Sigmoid colon (tissue), 7 donors: ENCODE results near the gene FILIP1L. TPM values are rescaled to one million over a fixed set of nuclear protein-coding genes. Genes with fewer than 3 reads are reported as not detected.
A peak's percentile ranks its signal among the peaks of the same experiment; 100 is the strongest.

Experiments
- DNase-seq: peaks from one replicate; pipeline ENCODE4 v3.0.0-alpha.2; 2019
- H3K27ac ChIP-seq, 4 donors: fragments of 200-600 bp; sonication (generic); one replicate each; pipeline ENCODE4 v1.5.1; 2016 to 2019; ENCODE audit warnings: mild to moderate bottlenecking in 1 of 4
- H3K27me3 ChIP-seq, 3 donors: fragments of 200-600 bp; sonication (generic); one replicate each; pipeline ENCODE4 v1.5.1; 2019; ENCODE audit warnings: mild to moderate bottlenecking in 1 of 3
- H3K36me3 ChIP-seq, 4 donors: fragments of 200-600 bp; sonication (generic); one replicate each; pipeline ENCODE4 v1.5.1; 2016 to 2019
- H3K4me1 ChIP-seq, 4 donors: fragments of 200-600 bp; sonication (generic); one replicate each; pipeline ENCODE4 v1.5.1; 2017 to 2019
- H3K4me3 ChIP-seq, 4 donors: fragments of 200-600 bp; sonication (generic); one replicate each; pipeline ENCODE4 v1.5.1; 2017 to 2019; ENCODE audit warnings: mild to moderate bottlenecking in 2 of 4, moderate library complexity in 1 of 4
- H3K9me3 ChIP-seq, 4 donors: fragments of 200-600 bp in 3 of 4; sonication (generic) in 3 of 4; one replicate each; pipeline versions ENCODE4 v1.5.1 to v1.6.1; 2013 to 2019
- EP300 ChIP-seq, 4 donors: sonication (generic); formaldehyde crosslinking; IDR thresholded peaks; one replicate each; pipeline ENCODE4 v1.6.1; 2017; ENCODE audit warnings: antibody characterized with exemption in 4 of 4
- POLR2A ChIP-seq, 2 donors: fragments of 450-650 bp; IDR thresholded peaks; one replicate each; pipeline ENCODE4 v1.6.1; 2016; ENCODE audit warnings: antibody characterized with exemption in 2 of 2, mild to moderate bottlenecking in 2 of 2, moderate library complexity in 2 of 2
- POLR2AphosphoS5 ChIP-seq, 4 donors: sonication (generic); formaldehyde crosslinking; IDR thresholded peaks; one replicate each; pipeline ENCODE4 v1.6.1; 2017; ENCODE audit warnings: antibody characterized with exemption in 4 of 4
- WGBS, 2 donors: extraction: QIAGEN DNeasy Blood & Tissue Kit; methylation state at CpG; one replicate each; pipeline ENCODE4 v1.1.7; 2013; 5-methylcytosine and 5-hydroxymethylcytosine counted together
- intact Hi-C: fragments of 100-400 bp; cut with DNase I; formaldehyde crosslinking; loops from one replicate; pipeline ENCODE4 v1.15.1; 2023
- polyA plus RNA-seq, 3 donors: library from polyadenylated mRNA; stranded (reverse); fragments of 200-250 nt; gene quantifications; one replicate each; pipeline ENCODE4 v1.2.3, GENCODE V29; 2013
- total RNA-seq, 4 donors: library from RNA; depleted of rRNA; stranded (reverse); fragments of >200 nt; gene quantifications; one replicate each; pipeline ENCODE4 v1.1.0, GENCODE V29; 2016
- TF ChIP-seq, protein P1 (sequence below), 4 experiments: fragments of 450-650 bp in 3 of 4; fragments of 200-600 bp in 1 of 4; IDR thresholded peaks; one replicate each; pipeline ENCODE4 v1.5.1; 2016 to 2019; ENCODE audit warnings: antibody characterized with exemption in 4 of 4, mild to moderate bottlenecking in 3 of 4, moderate library complexity in 2 of 4
- donor health status: healthy with polysubstance abuse.
- donor health status: Bipolar disorder and iron deficiency.
- donor health status: healthy.

The FILIP1L gene
- total and polyA plus RNA-seq, 7 donors = 6.0 to 93.3 (median 42.5) TPM

DNA sequence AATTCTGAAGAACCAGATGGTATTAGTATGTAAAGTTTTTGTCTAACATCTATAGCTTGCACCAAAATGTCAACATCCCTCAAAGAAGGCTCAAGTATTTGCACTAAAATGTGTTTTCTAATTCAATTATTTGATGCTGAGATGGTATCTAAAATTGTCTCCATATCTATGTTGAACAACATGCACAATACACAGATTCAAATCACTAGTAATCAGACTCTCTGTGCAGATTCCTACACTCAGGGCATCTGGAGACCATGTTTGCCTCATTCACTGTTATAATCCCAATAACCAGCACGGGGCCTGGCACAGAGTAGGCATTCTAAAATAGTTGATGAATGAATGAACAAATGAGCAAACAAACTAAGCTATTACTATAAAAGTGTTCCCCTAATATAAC lies 2.6 kb downstream of the FILIP1L start:
- Histone ChIP-seq H3K4me3 (no peak overlapping the region), H3K36me3 (no peaks in the 10 kb centered on the region), H3K27ac (no peak overlapping the region), H3K9me3 (no peaks in the 10 kb centered on the region), H3K4me1 (peaks cover 0 to 35% (median 20%) of the 10 kb centered on the region in 4 donors), H3K27me3 (no peaks in the 10 kb centered on the region)
- TF ChIP-seq POLR2AphosphoS5 (IDR thresholded peaks at IDR 0.05) (no peak), POLR2A (IDR thresholded peaks at IDR 0.05) (no peak)
- TF ChIP-seq, protein P1, sequence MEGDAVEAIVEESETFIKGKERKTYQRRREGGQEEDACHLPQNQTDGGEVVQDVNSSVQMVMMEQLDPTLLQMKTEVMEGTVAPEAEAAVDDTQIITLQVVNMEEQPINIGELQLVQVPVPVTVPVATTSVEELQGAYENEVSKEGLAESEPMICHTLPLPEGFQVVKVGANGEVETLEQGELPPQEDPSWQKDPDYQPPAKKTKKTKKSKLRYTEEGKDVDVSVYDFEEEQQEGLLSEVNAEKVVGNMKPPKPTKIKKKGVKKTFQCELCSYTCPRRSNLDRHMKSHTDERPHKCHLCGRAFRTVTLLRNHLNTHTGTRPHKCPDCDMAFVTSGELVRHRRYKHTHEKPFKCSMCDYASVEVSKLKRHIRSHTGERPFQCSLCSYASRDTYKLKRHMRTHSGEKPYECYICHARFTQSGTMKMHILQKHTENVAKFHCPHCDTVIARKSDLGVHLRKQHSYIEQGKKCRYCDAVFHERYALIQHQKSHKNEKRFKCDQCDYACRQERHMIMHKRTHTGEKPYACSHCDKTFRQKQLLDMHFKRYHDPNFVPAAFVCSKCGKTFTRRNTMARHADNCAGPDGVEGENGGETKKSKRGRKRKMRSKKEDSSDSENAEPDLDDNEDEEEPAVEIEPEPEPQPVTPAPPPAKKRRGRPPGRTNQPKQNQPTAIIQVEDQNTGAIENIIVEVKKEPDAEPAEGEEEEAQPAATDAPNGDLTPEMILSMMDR (IDR thresholded peaks at IDR 0.05) = no peak
- no peak for DNase-seq
- 86 to 90% methylated on average over 1 of the region's 1 CpG for WGBS, 2 donors
- intact Hi-C loops = no loop called here

DNA sequence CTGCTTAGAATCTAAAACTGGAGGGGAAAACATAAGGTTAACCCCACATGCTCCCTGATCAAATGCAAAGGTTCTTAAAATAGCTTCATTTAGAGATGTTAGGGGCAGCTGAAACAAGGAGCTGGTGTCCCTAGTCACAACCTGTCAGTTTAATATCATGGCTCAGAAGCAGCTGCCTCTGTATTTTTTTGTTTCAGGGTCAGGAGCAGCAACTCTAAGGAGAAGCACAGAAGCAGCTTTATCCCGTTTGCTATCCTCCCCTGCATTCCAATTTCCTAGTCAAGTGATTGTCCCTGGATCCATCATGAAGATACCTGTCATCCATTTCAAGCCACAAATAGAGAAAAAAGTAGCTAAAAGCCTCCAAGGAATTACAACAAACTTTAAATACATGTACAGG lies 4.1 kb downstream of the FILIP1L start:
- H3K27me3 ChIP-seq = no peaks in the 10 kb centered on the region
- H3K36me3 ChIP-seq = no peaks in the 10 kb centered on the region
- DNase-seq = no peak
- H3K9me3 ChIP-seq = no peaks in the 10 kb centered on the region
- intact Hi-C loops = no loop called here
- H3K4me3 ChIP-seq = no peak overlapping the region
- H3K27ac ChIP-seq = peak overlapping the region in 1 of 4 donors; percentile 21
- 88 to 89% methylated on average over 1 of the region's 1 CpG for WGBS, 2 donors
- TF ChIP-seq, protein P1 (IDR thresholded peaks at IDR 0.05) = no peak
- TF ChIP-seq POLR2AphosphoS5 (IDR thresholded peaks at IDR 0.05) (no peak), POLR2A (IDR thresholded peaks at IDR 0.05) (no peak), EP300 (IDR thresholded peaks at IDR 0.05) (no peak)
- peaks cover 0 to 50% (median 33%) of the 10 kb centered on the region in 4 donors for H3K4me1 ChIP-seq

DNA sequence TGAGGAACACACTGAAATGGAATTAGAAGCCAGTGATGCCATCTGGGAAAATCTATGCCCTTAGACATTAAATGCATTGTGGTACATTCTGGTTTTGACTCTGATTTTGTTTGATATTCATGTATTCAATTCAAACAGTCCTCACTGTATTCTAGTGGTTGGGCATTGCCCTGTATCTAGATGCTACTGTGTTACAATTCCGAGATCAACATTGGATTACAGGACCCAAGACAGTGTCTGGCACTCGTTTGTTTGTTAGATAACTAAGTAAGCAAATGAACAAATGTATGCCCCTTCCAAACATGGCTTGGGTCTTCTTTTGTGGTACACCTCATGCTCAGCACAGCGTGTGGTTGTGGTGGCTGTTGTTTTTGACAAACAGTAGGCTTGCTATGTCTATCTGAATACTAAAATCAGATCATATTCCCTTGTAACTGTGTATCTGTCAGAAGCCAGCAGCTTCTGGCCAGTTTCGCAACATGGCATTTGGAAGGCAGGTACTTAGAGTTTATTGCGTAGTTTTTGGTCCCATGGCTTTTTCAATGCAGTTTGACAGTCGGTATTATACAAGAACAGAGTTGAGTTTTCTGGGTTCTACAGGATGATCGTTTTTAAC lies 5.7 kb downstream of the FILIP1L start:
- DNase-seq = no peak
- no peaks in the 10 kb centered on the region for H3K9me3 ChIP-seq
- no peak overlapping the region for H3K4me3 ChIP-seq
- 89% methylated on average over 7 of the region's 7 CpGs for WGBS, 2 donors
- peak overlapping the region in 3 of 4 donors; percentile 40 to 67 (median 63) for H3K27ac ChIP-seq
- no peaks in the 10 kb centered on the region for H3K27me3 ChIP-seq
- no peaks in the 10 kb centered on the region for H3K36me3 ChIP-seq
- H3K4me1 ChIP-seq = peaks cover 0 to 56% (median 46%) of the 10 kb centered on the region in 4 donors
- TF ChIP-seq POLR2AphosphoS5 (IDR thresholded peaks at IDR 0.05) = no peak
- no peak for TF ChIP-seq POLR2A (IDR thresholded peaks at IDR 0.05)
- TF ChIP-seq, protein P1 (IDR thresholded peaks at IDR 0.05) = no peak
- no peak for TF ChIP-seq EP300 (IDR thresholded peaks at IDR 0.05)
- intact Hi-C loops = no loop called here

DNA sequence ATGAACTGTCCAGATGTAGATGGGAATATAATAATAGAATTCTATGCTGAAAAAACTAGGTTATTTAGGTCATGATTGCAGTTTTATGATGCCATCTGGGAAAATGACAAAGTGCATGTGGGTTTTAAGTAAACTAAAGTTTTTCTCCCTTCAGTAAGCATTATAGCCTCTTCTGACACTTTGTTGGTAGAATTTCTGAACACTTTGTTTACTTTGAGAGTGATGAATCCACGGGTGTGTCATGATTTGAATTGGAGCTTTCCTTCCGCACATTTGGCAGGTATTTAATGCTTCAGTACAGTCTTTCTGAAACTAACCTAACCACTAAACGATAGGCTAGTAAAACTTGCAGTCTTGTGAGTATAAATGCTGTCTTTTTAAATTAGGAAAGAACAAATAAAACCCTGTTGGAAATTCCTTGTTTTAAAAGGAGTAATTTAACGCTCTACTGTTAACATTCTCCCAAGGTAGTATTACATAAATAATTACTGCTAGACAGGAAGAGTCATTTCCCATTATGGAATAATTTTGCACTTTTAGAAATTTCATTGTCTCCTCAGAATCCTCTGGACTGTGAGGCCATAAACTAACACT lies 7.0 kb downstream of the FILIP1L start:
- H3K27ac ChIP-seq = peak overlapping the region in 3 of 4 donors; percentile 40 to 67 (median 63)
- H3K4me1 ChIP-seq = peaks cover 0 to 61% (median 48%) of the 10 kb centered on the region in 4 donors
- 10 to 51% methylated on average over 4 of the region's 4 CpGs for WGBS, 2 donors

GRCh38 chr3:100106531-100107141 lies 7.7 kb downstream of the FILIP1L start:
- peak overlapping the region in 3 of 4 donors; percentile 40 to 67 (median 63) for H3K27ac ChIP-seq
- H3K9me3 ChIP-seq = no peaks in the 10 kb centered on the region
- DNase-seq = no peak
- no peaks in the 10 kb centered on the region for H3K27me3 ChIP-seq
- H3K36me3 ChIP-seq = no peaks in the 10 kb centered on the region
- no peak overlapping the region for H3K4me3 ChIP-seq
- intact Hi-C loops = no loop called here
- peaks cover 0 to 61% (median 48%) of the 10 kb centered on the region in 4 donors for H3K4me1 ChIP-seq
- no peak for TF ChIP-seq POLR2A (IDR thresholded peaks at IDR 0.05)
- no peak for TF ChIP-seq EP300 (IDR thresholded peaks at IDR 0.05)
- TF ChIP-seq POLR2AphosphoS5 (IDR thresholded peaks at IDR 0.05) = no peak
- TF ChIP-seq, protein P1 (IDR thresholded peaks at IDR 0.05) = no peak

More for the DNA sequence above, 7.0 kb downstream of the FILIP1L start:
- intact Hi-C loops = no loop called here
- Histone ChIP-seq H3K27me3 (no peaks in the 10 kb centered on the region), H3K4me3 (no peak overlapping the region), H3K36me3 (no peaks in the 10 kb centered on the region), H3K9me3 (no peaks in the 10 kb centered on the region)
- TF ChIP-seq EP300 (IDR thresholded peaks at IDR 0.05) = no peak
- TF ChIP-seq POLR2AphosphoS5 (IDR thresholded peaks at IDR 0.05) = peak in 2 of 4 donors; percentile 9 to 27
- DNase-seq = no peak
